CD14-positive monocyte (primary cell): Measurements from ENCODE around the gene EFEMP2. TPM values are rescaled to one million over a fixed set of nuclear protein-coding genes. Genes with fewer than 3 reads are reported as not detected.
"Not testable (repeated sequence)": the region's sequence is repeated elsewhere in the genome, so short reads cannot be mapped to it uniquely, and the experiment has no call there.

Source experiments
- DNase-seq, 3 donors: peaks; one replicate each; pipeline ENCODE4 v3.0.0-alpha.2; 2011 to 2022
- H2AFZ ChIP-seq: 2 replicates; pipeline ENCODE4 v1.6.0; 2012; ENCODE audit warnings: mild to moderate bottlenecking, low read depth, low read length, inconsistent platforms; ENCODE audit not compliant: insufficient read depth, poor library complexity, severe bottlenecking
- H3K27ac ChIP-seq, 2 donors: 1 replicate in 1 of 2; 2 replicates in 1 of 2; pipeline ENCODE4 v1.5.1; 2012 to 2013; ENCODE audit warnings: low read length in 2 of 2, control low read depth in 1 of 2, inconsistent platforms in 1 of 2, low read depth in 1 of 2, mild to moderate bottlenecking in 1 of 2
- H3K27me3 ChIP-seq, 2 donors: one replicate each; pipeline versions ENCODE4 v1.6.0 to v1.6.1; 2011 to 2013; ENCODE audit warnings: low read length in 2 of 2; ENCODE audit not compliant: control insufficient read depth in 2 of 2, insufficient read depth in 2 of 2
- H3K36me3 ChIP-seq, 2 donors: replicated peaks in 1 of 2; 1 replicate in 1 of 2; 2 replicates in 1 of 2; pipeline versions ENCODE4 v1.5.1 to v1.6.1; 2012 to 2013; ENCODE audit warnings: low read length in 2 of 2, control low read depth in 1 of 2, inconsistent platforms in 1 of 2, mild to moderate bottlenecking in 1 of 2; ENCODE audit not compliant: insufficient read depth in 2 of 2, control insufficient read depth in 1 of 2
- H3K4me1 ChIP-seq, 2 donors: 1 replicate in 1 of 2; 2 replicates in 1 of 2; pipeline versions ENCODE4 v1.5.1 to v1.6.1; 2012 to 2013; ENCODE audit warnings: low read length in 2 of 2, control low read depth in 1 of 2, inconsistent platforms in 1 of 2, mild to moderate bottlenecking in 1 of 2, moderate library complexity in 1 of 2; ENCODE audit not compliant: insufficient read depth in 2 of 2, control insufficient read depth in 1 of 2
- H3K4me2 ChIP-seq: replicated peaks from 2 replicates; pipeline ENCODE3; 2012; ENCODE audit warnings: low read length, moderate library complexity, mild to moderate bottlenecking; ENCODE audit not compliant: poor library complexity, severe bottlenecking; ENCODE audit errors: extremely low read depth
- H3K4me3 ChIP-seq, 3 experiments: fragments of 200-600 bp in 1 of 3; sonication (generic) in 1 of 3; replicated peaks in 1 of 3; 1 replicate in 2 of 3; 2 replicates in 1 of 3; pipeline ENCODE4 v1.5.1; 2011 to 2013; ENCODE audit warnings: low read length in 3 of 3, mild to moderate bottlenecking in 3 of 3, control low read depth in 2 of 3, low read depth in 2 of 3, inconsistent platforms in 1 of 3, moderate library complexity in 1 of 3
- H3K79me2 ChIP-seq: 2 replicates; pipeline ENCODE4 v1.6.0; 2012; ENCODE audit warnings: mild to moderate bottlenecking, control low read depth, inconsistent platforms, low read length, moderate library complexity; ENCODE audit not compliant: insufficient read depth
- H3K9ac ChIP-seq: 2 replicates; pipeline ENCODE4 v1.6.0; 2017; ENCODE audit warnings: low read length, mild to moderate bottlenecking; ENCODE audit not compliant: insufficient read depth, poor library complexity, severe bottlenecking
- H3K9me3 ChIP-seq, 2 donors: replicated peaks in 1 of 2; 1 replicate in 1 of 2; 2 replicates in 1 of 2; pipeline versions ENCODE4 v1.5.1 to v1.6.1; 2012 to 2013; ENCODE audit warnings: low read length in 2 of 2, control low read depth in 1 of 2; ENCODE audit not compliant: control insufficient read depth in 1 of 2, insufficient read depth in 1 of 2
- H4K20me1 ChIP-seq: 2 replicates; pipeline ENCODE4 v1.6.0; 2012; ENCODE audit warnings: mild to moderate bottlenecking, low read length, control low read depth, moderate library complexity; ENCODE audit not compliant: insufficient read depth
- H3K27ac Mint-ChIP-seq, 7 donors: one replicate each; pipeline ENCODE4 v1.8.0; 2020; ENCODE audit warnings: mild to moderate bottlenecking in 7 of 7, mixed read lengths in 7 of 7, moderate library complexity in 6 of 7, inconsistent platforms in 2 of 7
- H3K27me3 Mint-ChIP-seq, 3 donors: one replicate each; pipeline ENCODE4 v1.8.0; 2021 to 2022; ENCODE audit warnings: low read depth in 3 of 3, mild to moderate bottlenecking in 3 of 3, mixed read lengths in 3 of 3, moderate library complexity in 3 of 3, inconsistent platforms in 1 of 3
- H3K36me3 Mint-ChIP-seq, 2 donors: one replicate each; pipeline ENCODE4 v1.8.0; 2020; ENCODE audit warnings: mixed read lengths in 2 of 2, inconsistent platforms in 1 of 2, mild to moderate bottlenecking in 1 of 2
- H3K4me1 Mint-ChIP-seq: one replicate; pipeline ENCODE4 v1.8.0; 2020; ENCODE audit warnings: mild to moderate bottlenecking, mixed read lengths
- H3K4me3 Mint-ChIP-seq, 2 donors: one replicate each; pipeline ENCODE4 v1.8.0; 2020; ENCODE audit warnings: mild to moderate bottlenecking in 2 of 2, mixed read lengths in 2 of 2, moderate library complexity in 1 of 2
- H3K9me3 Mint-ChIP-seq, 7 donors: one replicate each; pipeline ENCODE4 v1.8.0; 2020 to 2022; ENCODE audit warnings: mixed read lengths in 7 of 7, mild to moderate bottlenecking in 6 of 7, moderate library complexity in 6 of 7, inconsistent platforms in 2 of 7
- WGBS: methylation state at CpG from one replicate; pipeline ENCODE4 v1.1.5; 2013; ENCODE audit warnings: missing lambda C conversion rate; ENCODE audit not compliant: insufficient coverage; 5-methylcytosine and 5-hydroxymethylcytosine counted together
- intact Hi-C, 2 donors: fragments of 100-400 bp; cut with micrococcal nuclease; formaldehyde crosslinking; loops; one replicate each; pipeline versions ENCODE4 v1.15.0 to v1.15.1; 2023
- polyA plus RNA-seq, 3 donors: library from polyadenylated mRNA; depleted of rRNA in 1 of 3; unstranded in 2 of 3; stranded (reverse) in 1 of 3; fragments of 300-500 nt in 2 of 3; fragments of >200 nt in 1 of 3; fragmentation: Illumina TruSeq in 2 of 3; gene quantifications; 1 replicate in 2 of 3; 2 replicates in 1 of 3; pipeline ENCODE4 v1.2.3, GENCODE V29; 2012 to 2021
- TF ChIP-seq, protein P1 (sequence below): fragments of 200-600 bp; IDR thresholded peaks from one replicate; pipeline ENCODE4 v1.8.0; 2022; ENCODE audit warnings: antibody characterized with exemption, mild to moderate bottlenecking

Gene EFEMP2
- polyA plus RNA-seq, 3 donors, result 0.44 to 14.7 TPM; not detected in 1

DNA sequence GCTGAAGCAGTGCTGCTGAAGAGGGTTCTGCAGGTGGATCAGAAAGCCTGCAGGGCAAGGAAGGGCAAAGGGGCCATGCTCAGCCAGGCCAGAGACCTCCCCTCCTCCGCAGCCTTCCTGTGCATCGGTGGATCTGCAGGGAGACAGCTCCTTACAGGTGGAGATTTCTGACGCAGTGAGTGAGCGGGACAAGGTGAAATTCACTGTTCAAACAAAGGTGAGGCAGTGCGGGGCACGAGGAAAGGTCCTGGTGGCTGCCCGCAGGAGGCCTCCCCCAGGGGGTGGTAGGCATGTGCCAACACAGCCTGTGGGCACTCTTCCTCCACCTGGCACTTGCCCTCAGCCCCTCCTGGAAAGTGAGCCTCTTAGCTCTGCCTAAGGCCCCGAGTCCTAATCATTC, 23.2 kb downstream of the EFEMP2 start:
- peaks cover 0 to 5% (median 0%) of the 10 kb centered on the region in 3 donors for H3K27me3 Mint-ChIP-seq
- Histone ChIP-seq H3K4me1 (no peaks in the 10 kb centered on the region), H3K4me2 (no peak overlapping the region), H3K27me3 (no peaks in the 10 kb centered on the region), H3K9ac (no peak overlapping the region), H3K36me3 (peaks cover 24 to 39% of the 10 kb centered on the region in 2 donors), H3K27ac (no peak overlapping the region), H4K20me1 (peaks cover 49% of the 10 kb centered on the region), H3K9me3 (peaks cover 4 to 8% of the 10 kb centered on the region in 2 donors), H3K4me3 (no peak overlapping the region), H2AFZ (no peak overlapping the region), H3K79me2 (peaks cover 12% of the 10 kb centered on the region)
- H3K4me1 Mint-ChIP-seq, result peaks cover 17% of the 10 kb centered on the region
- intact Hi-C loops, result no loop called here
- peak overlapping the region in 1 of 7 donors; percentile 3 for H3K27ac Mint-ChIP-seq
- 83% methylated on average over 6 of the region's 8 CpGs for WGBS
- no peak for DNase-seq
- H3K4me3 Mint-ChIP-seq, result no peak overlapping the region
- H3K9me3 Mint-ChIP-seq, result peaks cover 0 to 10% (median 8%) of the 10 kb centered on the region in 7 donors
- TF ChIP-seq, protein P1, sequence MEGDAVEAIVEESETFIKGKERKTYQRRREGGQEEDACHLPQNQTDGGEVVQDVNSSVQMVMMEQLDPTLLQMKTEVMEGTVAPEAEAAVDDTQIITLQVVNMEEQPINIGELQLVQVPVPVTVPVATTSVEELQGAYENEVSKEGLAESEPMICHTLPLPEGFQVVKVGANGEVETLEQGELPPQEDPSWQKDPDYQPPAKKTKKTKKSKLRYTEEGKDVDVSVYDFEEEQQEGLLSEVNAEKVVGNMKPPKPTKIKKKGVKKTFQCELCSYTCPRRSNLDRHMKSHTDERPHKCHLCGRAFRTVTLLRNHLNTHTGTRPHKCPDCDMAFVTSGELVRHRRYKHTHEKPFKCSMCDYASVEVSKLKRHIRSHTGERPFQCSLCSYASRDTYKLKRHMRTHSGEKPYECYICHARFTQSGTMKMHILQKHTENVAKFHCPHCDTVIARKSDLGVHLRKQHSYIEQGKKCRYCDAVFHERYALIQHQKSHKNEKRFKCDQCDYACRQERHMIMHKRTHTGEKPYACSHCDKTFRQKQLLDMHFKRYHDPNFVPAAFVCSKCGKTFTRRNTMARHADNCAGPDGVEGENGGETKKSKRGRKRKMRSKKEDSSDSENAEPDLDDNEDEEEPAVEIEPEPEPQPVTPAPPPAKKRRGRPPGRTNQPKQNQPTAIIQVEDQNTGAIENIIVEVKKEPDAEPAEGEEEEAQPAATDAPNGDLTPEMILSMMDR, result no peak
- peaks cover 24 to 34% of the 10 kb centered on the region in 2 donors for H3K36me3 Mint-ChIP-seq

DNA sequence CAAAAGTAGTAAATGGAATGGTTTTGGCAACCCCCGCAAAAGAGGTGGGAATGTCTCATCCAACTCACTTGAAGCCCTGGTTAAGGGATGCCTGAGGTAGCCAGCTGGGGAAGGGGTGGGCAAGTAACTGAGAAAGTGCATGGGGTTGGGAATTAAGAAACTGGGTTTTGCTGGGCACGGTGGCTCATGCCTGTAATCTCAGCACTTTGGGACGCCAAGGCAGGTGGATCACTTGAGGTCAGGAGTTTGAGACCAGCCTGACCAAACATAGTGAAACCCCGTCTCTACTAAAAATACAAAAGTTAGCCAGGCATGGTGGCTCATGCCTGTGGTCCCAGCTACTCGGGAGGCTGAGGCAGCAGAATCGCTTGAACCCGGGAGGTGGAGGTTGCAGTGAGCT, 23.9 kb downstream of the EFEMP2 start:
- 80% methylated on average over 1 of the region's 7 CpGs for WGBS
- H3K4me2 ChIP-seq, H3K27me3 ChIP-seq, H3K4me3 Mint-ChIP-seq, H3K9me3 ChIP-seq, H3K79me2 ChIP-seq, H3K27me3 Mint-ChIP-seq, H3K4me1 ChIP-seq, intact Hi-C loops, H3K4me3 ChIP-seq, H3K27ac Mint-ChIP-seq, DNase-seq, H3K9me3 Mint-ChIP-seq, H2AFZ ChIP-seq, H3K9ac ChIP-seq, H3K27ac ChIP-seq: not testable (repeated sequence)
- H4K20me1 ChIP-seq, result peaks cover 42% of the 10 kb centered on the region
- Mint-ChIP-seq H3K36me3 (peaks cover 17 to 27% of the 10 kb centered on the region in 2 donors), H3K4me1 (peaks cover 11% of the 10 kb centered on the region)
- peaks cover 18 to 32% of the 10 kb centered on the region in 2 donors for H3K36me3 ChIP-seq
